22Rv1 (cell line): ENCODE results near the gene FDX2.

Experiments used
- H3K27ac ChIP-seq: fragments of 450-650 bp; 2 replicates; pipeline ENCODE4 v1.5.1; 2017
- CTCF ChIP-seq: fragments of 450-650 bp; IDR thresholded peaks from 2 replicates; pipeline ENCODE4 v1.5.1; 2017; ENCODE audit warnings: mild to moderate bottlenecking
- ZFX ChIP-seq: fragments of 450-650 bp; IDR thresholded peaks from 2 replicates; pipeline ENCODE4 v1.6.1; 2017; ENCODE audit warnings: antibody characterized with exemption, borderline replicate concordance

The FDX2 gene

DNA sequence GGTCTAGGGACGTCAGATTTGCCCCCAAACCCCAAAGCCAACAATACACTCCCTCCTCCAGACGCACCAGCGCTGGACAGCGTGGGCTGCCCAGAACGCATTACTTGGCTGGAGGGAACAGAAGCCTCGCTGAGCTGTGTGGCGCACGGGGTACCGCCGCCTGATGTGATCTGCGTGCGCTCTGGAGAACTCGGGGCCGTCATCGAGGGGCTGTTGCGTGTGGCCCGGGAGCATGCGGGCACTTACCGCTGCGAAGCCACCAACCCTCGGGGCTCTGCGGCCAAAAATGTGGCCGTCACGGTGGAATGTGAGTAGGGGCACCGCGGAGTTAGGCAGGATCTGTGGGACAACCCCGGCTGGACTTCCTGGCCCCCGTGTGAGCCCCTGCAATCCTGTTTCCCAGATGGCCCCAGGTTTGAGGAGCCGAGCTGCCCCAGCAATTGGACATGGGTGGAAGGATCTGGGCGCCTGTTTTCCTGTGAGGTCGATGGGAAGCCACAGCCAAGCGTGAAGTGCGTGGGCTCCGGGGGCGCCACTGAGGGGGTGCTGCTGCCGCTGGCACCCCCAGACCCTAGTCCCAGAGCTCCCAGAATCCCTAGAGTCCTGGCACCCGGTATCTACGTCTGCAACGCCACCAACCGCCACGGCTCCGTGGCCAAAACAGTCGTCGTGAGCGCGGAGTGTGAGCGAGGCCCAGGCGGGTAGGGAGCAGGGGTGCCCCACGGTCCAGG, 22.0 kb downstream of the FDX2 start:
- TF ChIP-seq CTCF, result no peak
- no peak for TF ChIP-seq ZFX
- no peak overlapping the region for H3K27ac ChIP-seq

GRCh38 chr19:10292789-10293636, 22.8 kb downstream of the FDX2 start:
- TF ChIP-seq ZFX, result no peak
- no peak for TF ChIP-seq CTCF
- H3K27ac ChIP-seq, result no peak overlapping the region

GRCh38 chr19:10292206-10292788, 23.5 kb downstream of the FDX2 start:
- TF ChIP-seq ZFX (no peak), CTCF (no peak)
- peak overlapping the region; percentile 87 for H3K27ac ChIP-seq

- H3K27ac ChIP-seq, result peak overlapping the region; percentile 87
- TF ChIP-seq ZFX (no peak), CTCF (no peak)
Measured at GRCh38 chr19:10291554-10292205, 24.1 kb downstream of the FDX2 start.

DNA sequence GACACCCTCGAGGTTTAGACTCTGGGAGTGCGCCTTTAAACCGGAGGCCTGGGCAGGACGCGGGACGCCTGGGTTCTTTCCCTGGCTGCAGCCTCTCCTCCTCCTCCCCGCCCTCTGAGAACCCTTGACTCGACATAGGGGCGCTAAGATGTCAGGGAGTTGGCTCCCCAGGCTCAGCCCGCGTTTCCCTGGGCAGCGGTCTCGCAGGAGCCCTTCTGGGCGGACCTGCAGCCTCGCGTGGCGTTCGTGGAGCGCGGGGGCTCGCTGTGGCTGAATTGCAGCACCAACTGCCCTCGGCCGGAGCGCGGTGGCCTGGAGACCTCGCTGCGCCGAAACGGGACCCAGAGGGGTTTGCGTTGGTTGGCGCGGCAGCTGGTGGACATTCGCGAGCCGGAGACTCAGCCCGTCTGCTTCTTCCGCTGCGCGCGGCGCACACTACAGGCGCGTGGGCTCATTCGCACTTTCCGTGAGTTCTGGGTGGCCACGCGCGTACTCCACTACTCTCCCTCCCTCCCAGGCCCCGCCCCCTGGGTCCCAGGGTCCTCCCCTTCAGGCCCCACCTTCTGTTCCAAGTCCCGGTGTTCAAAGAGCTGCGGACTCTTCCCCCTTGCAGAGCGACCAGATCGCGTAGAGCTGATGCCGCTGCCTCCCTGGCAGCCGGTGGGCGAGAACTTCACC, 24.8 kb downstream of the FDX2 start:
- no peak for TF ChIP-seq CTCF
- TF ChIP-seq ZFX, result no peak
- peak overlapping the region; percentile 87 for H3K27ac ChIP-seq

DNA sequence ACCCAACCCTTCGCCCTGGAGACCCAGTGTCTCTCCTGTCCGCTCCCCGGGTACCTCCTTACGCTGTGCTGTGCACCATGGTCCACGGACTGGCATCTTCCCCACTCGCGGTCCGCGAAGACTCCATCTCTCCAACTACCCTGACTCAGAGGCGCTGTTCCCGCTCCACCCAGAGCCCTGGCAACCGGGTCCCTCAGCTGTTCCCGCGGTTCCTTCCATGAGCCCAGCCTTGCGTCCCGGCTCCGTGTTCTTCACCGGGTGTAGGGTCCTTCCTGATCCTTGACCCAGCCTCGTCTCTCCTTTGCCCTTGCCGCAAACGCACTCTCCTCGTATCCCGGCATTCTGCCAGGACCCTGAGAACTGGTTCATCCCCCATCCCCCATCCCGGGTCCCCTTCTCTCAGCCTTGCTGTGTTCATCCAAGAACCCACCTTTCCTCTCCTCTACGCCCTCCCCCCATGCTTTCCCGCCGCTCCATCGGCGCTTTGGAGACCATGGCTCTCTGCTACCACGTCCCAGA, 25.4 kb downstream of the FDX2 start:
- H3K27ac ChIP-seq, result peak overlapping the region; percentile 87
- TF ChIP-seq ZFX (no peak), CTCF (no peak)
